ENCODE results near the gene KIF26A.
"Not testable (repeated sequence)": the region's sequence is repeated elsewhere in the genome, so short reads cannot be mapped to it uniquely, and the experiment has no call there.

KIF26A gene

DNA sequence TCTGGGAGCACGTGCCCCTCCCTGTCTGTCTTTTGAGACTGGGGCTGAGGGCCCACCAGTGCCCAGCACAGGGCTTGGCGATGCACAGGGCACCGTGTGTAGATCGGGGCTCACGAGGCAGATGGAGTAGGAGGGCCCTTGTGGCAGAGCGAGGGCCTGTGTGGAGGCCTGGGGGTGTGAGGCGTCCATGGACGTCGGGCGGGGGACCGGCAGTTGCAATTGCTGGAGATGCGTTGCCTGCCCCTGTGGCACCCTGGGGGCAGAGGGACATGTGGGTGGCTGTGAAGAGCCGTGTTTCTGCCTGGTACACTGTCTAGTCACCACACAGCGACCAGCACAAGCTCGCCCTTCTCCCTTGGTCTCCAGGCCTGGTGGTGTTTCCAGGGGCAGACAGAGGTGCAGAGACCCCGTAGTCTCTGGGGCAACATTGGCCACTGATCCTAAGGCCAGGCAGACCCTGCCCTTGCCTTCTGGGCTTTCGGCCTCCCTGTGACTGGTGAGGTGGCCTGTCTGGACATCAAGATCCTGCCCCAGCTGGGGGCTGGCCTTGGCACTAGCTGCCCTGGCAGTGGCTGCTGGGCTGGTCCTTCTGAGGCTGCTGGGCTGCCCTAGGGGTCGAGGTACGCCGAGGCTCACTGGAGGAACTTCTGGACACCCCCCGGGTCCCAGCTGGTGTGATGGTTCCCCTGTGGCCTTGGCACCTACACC, 14.5 kb downstream of the KIF26A start:
- TF ChIP-seq POLR2A (IDR thresholded peaks at IDR 0.05; ENCODE audit: extremely low read depth, insufficient read length) (no peak), MYC (IDR thresholded peaks at IDR 0.05; ENCODE audit: low read depth, low read length) (no peak)
- TF ChIP-seq, protein P1, sequence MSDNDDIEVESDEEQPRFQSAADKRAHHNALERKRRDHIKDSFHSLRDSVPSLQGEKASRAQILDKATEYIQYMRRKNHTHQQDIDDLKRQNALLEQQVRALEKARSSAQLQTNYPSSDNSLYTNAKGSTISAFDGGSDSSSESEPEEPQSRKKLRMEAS (IDR thresholded peaks at IDR 0.05; ENCODE audit: low read depth, low read length), result no peak
- TF ChIP-seq, protein P2, sequence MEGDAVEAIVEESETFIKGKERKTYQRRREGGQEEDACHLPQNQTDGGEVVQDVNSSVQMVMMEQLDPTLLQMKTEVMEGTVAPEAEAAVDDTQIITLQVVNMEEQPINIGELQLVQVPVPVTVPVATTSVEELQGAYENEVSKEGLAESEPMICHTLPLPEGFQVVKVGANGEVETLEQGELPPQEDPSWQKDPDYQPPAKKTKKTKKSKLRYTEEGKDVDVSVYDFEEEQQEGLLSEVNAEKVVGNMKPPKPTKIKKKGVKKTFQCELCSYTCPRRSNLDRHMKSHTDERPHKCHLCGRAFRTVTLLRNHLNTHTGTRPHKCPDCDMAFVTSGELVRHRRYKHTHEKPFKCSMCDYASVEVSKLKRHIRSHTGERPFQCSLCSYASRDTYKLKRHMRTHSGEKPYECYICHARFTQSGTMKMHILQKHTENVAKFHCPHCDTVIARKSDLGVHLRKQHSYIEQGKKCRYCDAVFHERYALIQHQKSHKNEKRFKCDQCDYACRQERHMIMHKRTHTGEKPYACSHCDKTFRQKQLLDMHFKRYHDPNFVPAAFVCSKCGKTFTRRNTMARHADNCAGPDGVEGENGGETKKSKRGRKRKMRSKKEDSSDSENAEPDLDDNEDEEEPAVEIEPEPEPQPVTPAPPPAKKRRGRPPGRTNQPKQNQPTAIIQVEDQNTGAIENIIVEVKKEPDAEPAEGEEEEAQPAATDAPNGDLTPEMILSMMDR (IDR thresholded peaks at IDR 0.05; ENCODE audit: low read depth, low read length), result no peak
- DNase-seq (ENCODE audit: low read depth), result no peak
- H3K4me3 ChIP-seq (ENCODE audit: low read depth, low read length), result no peak overlapping the region

DNA sequence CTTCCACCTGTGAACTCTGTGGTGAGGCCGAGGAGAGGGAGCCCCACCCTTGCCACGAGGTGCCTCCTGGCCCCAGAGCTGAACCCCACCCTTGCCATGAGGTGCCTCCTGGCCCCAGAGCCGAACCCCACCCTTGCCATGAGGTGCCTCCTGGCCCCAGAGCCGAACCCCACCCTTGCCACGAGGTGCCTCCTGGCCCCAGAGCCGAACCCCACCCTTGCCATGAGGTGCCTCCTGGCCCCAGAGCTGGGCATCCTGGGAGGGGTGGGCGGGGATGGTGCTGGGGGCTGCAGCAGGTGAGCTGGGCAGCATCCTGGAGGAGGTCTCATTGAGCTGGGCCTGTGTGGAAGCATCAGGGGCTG, 15.0 kb downstream of the KIF26A start:
- not testable (repeated sequence) for DNase-seq (ENCODE audit: low read depth); H3K4me3 ChIP-seq (ENCODE audit: low read depth, low read length)

DNA sequence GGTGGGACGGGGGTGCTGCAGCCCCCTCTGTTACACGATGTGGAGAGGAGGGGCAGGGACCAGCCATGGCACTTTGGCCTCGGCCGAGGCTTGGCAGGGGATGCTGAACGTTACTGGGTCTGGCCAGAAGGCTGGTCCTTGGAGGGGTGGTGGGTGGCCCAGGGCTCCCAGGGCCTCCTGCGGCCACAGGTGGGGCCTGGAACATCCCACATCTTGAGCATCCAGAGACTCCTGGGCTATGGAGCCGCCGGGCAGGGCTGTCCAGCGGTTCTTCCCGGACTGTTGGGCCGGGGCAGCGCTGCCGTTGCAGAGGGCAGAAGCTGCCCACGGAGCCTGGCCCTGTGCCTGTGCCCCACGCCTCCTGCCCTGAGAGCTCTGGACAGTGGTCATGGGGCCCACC, 15.9 kb downstream of the KIF26A start:
- DNase-seq (ENCODE audit: low read depth), result no peak
- no peak overlapping the region for H3K4me3 ChIP-seq (ENCODE audit: low read depth, low read length)
- no peak for TF ChIP-seq POLR2A (IDR thresholded peaks at IDR 0.05; ENCODE audit: extremely low read depth, insufficient read length)
- no peak for TF ChIP-seq MYC (IDR thresholded peaks at IDR 0.05; ENCODE audit: low read depth, low read length)
- TF ChIP-seq, protein P2 (IDR thresholded peaks at IDR 0.05; ENCODE audit: low read depth, low read length), result no peak
- TF ChIP-seq, protein P1 (IDR thresholded peaks at IDR 0.05; ENCODE audit: low read depth, low read length), result no peak

DNA sequence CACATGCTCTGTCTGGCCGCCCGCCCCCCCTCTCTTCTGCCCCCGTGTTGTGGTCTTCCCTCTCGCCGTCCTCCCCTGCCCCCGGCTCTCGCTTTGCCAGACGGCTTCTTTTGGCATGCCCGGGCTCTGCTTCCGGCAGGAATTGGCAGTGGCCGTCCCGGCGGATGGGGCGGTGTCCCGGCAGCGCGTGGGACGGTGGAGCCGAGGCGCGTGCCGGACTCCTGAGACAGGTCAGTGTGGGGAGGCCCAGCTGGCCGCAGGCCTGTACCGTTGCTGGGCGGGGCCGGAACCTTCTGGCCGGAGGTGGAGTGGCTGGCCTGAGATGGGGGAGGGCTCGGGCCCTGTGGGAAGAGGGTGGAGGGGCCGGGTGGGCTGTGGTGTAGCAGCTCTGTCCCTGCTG, 17.1 kb downstream of the KIF26A start:
- DNase-seq (ENCODE audit: low read depth), result no peak
- no peak overlapping the region for H3K4me3 ChIP-seq (ENCODE audit: low read depth, low read length)
- TF ChIP-seq, protein P1 (IDR thresholded peaks at IDR 0.05; ENCODE audit: low read depth, low read length), result no peak
- no peak for TF ChIP-seq MYC (IDR thresholded peaks at IDR 0.05; ENCODE audit: low read depth, low read length)
- TF ChIP-seq, protein P2 (IDR thresholded peaks at IDR 0.05; ENCODE audit: low read depth, low read length), result no peak
- TF ChIP-seq POLR2A (IDR thresholded peaks at IDR 0.05; ENCODE audit: extremely low read depth, insufficient read length), result no peak

DNA sequence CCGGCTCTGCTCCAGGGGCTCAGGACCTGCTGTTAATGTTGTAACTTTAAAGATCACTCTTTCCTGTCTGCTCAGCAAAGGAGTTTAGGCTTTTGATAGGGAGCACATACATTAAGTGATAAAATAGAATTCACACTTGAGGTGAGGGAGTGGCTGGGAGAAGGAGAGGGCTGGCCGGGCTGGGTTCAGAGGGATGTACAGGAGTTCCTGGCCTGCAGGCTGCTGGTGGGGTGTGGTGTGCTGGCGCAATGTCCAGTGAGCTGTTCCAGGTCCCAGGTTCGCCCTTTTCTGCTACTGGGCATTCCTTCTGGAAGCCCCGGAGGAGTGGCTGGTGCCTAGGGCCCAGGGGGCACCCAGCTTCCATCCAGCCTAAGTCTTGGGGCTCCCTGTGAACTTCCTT, 17.8 kb downstream of the KIF26A start:
- TF ChIP-seq, protein P2 (IDR thresholded peaks at IDR 0.05; ENCODE audit: low read depth, low read length), result no peak
- TF ChIP-seq MYC (IDR thresholded peaks at IDR 0.05; ENCODE audit: low read depth, low read length) (no peak), POLR2A (IDR thresholded peaks at IDR 0.05; ENCODE audit: extremely low read depth, insufficient read length) (no peak)
- TF ChIP-seq, protein P1 (IDR thresholded peaks at IDR 0.05; ENCODE audit: low read depth, low read length), result no peak
- H3K4me3 ChIP-seq (ENCODE audit: low read depth, low read length), result no peak overlapping the region
- DNase-seq (ENCODE audit: low read depth), result no peak

DNA sequence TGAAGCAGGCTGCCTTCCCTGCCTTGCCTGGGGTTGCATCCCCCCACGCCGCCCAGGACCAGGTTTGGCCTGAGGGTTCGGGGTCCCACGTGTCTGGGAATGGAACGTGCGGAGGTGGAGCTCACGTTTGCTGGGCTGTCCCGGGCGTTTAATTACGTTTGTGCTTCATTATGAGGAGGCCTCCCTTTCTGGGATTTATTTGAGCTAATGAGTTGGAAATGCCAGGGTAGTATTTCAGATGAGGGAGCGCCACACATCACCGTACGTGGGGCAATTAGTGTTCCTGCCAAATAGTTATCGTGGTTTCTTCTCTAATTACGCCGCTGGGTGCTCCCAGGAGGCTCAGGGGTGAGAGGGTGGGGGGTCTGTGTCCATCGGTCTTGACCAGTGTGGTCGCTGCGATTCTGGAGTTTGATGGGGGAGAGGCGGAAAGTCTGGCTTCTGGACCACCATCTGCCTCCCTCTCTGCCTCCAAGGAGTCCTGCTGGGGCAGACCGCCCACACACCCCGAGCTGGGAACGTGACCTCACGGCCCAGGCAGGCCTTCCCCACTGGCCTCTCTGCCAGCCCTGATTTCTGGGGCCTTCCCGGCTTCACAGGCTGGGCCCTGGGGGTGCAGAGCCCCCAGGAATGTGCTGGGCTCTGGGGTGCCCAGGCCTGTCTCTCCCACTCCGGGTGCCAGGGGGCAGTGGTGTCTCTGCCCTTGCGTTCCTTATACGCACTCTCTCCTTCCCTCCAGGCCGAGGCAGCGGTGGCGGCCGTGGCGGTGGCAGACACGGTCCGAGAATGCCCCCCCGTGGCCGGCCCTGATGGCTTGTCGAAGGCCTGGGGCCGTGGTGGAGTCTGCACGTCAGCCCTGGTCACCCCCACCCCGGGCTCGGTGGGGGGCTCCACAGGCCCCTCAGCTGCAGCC, 18.9 kb downstream of the KIF26A start:
- TF ChIP-seq, protein P2 (IDR thresholded peaks at IDR 0.05; ENCODE audit: low read depth, low read length), result peak; percentile 9
- no peak for TF ChIP-seq MYC (IDR thresholded peaks at IDR 0.05; ENCODE audit: low read depth, low read length)
- no peak overlapping the region for H3K4me3 ChIP-seq (ENCODE audit: low read depth, low read length)
- peak; percentile 46 for DNase-seq (ENCODE audit: low read depth)
